Mucosa of descending colon (tissue), 3 donors: ENCODE results near the gene MICALL1. TPM values are rescaled to one million over a fixed set of nuclear protein-coding genes. Genes with fewer than 3 reads are reported as not detected.

ENCODE experiments used
- ATAC-seq: fragments of 200-7000 bp; cut with Tn5 transposase; one replicate; pipeline ENCODE4 v1.9.1; 2020; ENCODE audit warnings: mild to moderate bottlenecking, moderate library complexity
- DNase-seq, 3 donors: peaks; one replicate each; pipeline ENCODE4 v3.0.0-alpha.2; 2020
- H3K36me3 ChIP-seq: fragments of 200-600 bp; one replicate; pipeline ENCODE4 v1.8.0; 2021; ENCODE audit warnings: low read depth, mild to moderate bottlenecking
- H3K4me1 ChIP-seq: fragments of 200-600 bp; one replicate; pipeline ENCODE4 v1.8.0; 2021; ENCODE audit warnings: low read depth, mild to moderate bottlenecking
- H3K4me3 ChIP-seq: fragments of 200-600 bp; one replicate; pipeline ENCODE4 v1.8.0; 2021; ENCODE audit warnings: mild to moderate bottlenecking
- H3K9me3 ChIP-seq: fragments of 200-600 bp; one replicate; pipeline ENCODE4 v1.8.0; 2021; ENCODE audit warnings: mild to moderate bottlenecking
- intact Hi-C, 2 donors: fragments of 100-400 bp; cut with DNase I in 1 of 2; cut with micrococcal nuclease in 1 of 2; formaldehyde crosslinking; loops; one replicate each; pipeline versions ENCODE4 v1.11.0 to v1.11.1; 2022; cut with DNase I, micrococcal nuclease
- total RNA-seq, 3 donors: library from RNA; stranded (reverse); fragmentation: NEBNext Ultra II Directional in 2 of 3; extraction: Animal tissue kit (Norgen Biotek cat#: 25700) in 2 of 3; gene quantifications; one replicate each; pipeline versions ENCODE4 v1.2.1 to v1.2.4, GENCODE V29; 2021 to 2023
- TF ChIP-seq, protein P1 (sequence below): fragments of 200-600 bp; IDR thresholded peaks from one replicate; pipeline ENCODE4 v1.8.0; 2022; ENCODE audit warnings: antibody characterized with exemption, mild to moderate bottlenecking
- donor health status: DM: no; HTN: no; CAD: no; lungs with moderate emphysema.
- donor health status: DM: no; HTN: no; CAD: no.
- donor health status: DM: no; HTN: yes; CAD: no.

Gene MICALL1
- total RNA-seq, 3 donors from 2014 or later = 26.1 to 100 (median 28.6) TPM

DNA sequence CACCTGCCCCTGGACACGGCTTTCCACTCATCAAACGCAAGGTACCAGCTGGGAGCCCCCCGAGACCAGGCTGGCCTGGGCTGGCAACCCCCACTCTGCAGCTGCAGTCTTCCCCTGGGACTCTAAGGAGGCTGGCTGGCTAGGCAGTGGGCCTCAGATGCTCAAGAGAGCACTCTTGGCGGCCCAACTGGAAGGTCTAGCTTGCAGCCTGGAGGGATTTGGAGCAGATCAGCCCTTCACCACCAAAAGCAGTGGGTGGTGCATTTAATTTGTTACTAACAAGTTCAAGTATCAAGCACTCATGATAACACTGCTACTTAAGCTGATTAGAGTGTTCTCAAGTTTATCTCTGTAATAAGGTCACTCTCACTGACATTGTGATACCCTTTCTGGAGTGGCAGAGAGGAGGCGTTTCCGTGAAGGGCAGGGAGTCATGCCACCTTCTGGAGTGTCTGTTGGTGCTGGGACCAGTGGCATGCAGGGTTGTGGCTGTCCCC lies 25.8 kb downstream of the MICALL1 start:
- intact Hi-C loops = no loop called here
- peaks cover 11% of the 10 kb centered on the region for H3K4me1 ChIP-seq
- H3K4me3 ChIP-seq = no peak overlapping the region
- no peaks in the 10 kb centered on the region for H3K9me3 ChIP-seq
- ATAC-seq (no peak), DNase-seq (no peak)
- TF ChIP-seq, protein P1, sequence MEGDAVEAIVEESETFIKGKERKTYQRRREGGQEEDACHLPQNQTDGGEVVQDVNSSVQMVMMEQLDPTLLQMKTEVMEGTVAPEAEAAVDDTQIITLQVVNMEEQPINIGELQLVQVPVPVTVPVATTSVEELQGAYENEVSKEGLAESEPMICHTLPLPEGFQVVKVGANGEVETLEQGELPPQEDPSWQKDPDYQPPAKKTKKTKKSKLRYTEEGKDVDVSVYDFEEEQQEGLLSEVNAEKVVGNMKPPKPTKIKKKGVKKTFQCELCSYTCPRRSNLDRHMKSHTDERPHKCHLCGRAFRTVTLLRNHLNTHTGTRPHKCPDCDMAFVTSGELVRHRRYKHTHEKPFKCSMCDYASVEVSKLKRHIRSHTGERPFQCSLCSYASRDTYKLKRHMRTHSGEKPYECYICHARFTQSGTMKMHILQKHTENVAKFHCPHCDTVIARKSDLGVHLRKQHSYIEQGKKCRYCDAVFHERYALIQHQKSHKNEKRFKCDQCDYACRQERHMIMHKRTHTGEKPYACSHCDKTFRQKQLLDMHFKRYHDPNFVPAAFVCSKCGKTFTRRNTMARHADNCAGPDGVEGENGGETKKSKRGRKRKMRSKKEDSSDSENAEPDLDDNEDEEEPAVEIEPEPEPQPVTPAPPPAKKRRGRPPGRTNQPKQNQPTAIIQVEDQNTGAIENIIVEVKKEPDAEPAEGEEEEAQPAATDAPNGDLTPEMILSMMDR = no peak
- no peaks in the 10 kb centered on the region for H3K36me3 ChIP-seq

DNA sequence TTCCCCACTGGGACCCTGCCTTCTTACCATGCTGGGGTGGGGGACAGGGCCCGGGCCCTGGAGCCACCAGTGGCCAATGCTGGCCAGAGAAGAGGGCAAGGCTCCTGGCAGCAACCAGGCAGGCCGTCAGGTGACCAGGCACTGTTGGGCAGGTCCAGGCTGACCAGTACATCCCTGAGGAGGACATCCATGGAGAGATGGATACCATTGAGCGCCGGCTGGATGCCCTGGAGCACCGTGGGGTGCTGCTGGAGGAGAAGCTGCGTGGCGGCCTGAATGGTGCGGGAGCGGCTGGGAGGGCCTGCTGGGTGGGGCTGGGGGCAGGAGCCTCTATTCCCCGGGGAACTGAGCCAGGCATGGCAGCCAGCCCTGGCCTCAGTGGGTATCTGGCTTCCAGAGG lies 26.3 kb downstream of the MICALL1 start:
- Histone ChIP-seq H3K36me3 (no peaks in the 10 kb centered on the region), H3K4me3 (no peak overlapping the region), H3K4me1 (peaks cover 11% of the 10 kb centered on the region), H3K9me3 (no peaks in the 10 kb centered on the region)
- ATAC-seq (no peak), DNase-seq (no peak)
- intact Hi-C loops = no loop called here
- TF ChIP-seq, protein P1 = no peak

DNA sequence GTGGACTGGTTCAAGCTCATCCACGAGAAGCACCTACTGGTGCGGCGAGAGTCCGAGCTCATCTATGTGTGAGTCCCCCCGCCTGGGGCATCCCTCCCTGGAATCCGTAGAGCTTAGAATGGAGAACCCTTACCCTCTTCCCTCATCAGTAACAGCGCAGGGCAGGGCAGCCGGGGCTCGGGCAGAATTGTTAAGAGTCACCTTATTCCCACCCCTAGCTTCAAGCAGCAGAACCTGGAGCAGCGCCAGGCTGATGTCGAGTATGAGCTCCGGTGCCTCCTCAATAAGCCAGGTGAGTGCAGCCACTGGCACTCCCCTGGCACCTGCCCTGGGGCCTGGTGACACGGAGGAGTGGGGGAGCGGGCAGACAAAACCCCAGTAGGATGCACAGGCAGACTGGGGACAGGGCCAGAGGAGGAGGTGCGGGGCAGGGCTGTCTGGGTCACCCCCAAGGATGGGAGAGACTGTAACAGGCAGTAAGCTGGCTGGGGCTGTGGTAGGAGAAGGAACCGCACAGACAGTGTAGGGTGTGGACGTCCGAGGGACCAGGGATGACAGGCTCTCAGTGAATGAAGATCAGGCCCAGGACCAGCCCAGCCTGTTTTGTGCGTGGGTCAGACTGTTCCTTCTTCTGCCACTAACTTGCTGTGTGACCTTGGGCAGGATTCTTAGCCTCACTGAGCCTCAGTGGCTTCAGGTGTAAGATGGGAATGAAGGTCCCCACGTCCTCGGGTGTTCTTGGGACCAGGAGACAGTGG lies 26.9 kb downstream of the MICALL1 start:
- no peaks in the 10 kb centered on the region for H3K9me3 ChIP-seq
- peak in 1 of 3 donors; percentile 14 for DNase-seq
- no peak for ATAC-seq
- peaks cover 11% of the 10 kb centered on the region for H3K4me1 ChIP-seq
- TF ChIP-seq, protein P1 = no peak
- no peak overlapping the region for H3K4me3 ChIP-seq
- H3K36me3 ChIP-seq = no peaks in the 10 kb centered on the region
- intact Hi-C loops = no loop called here

DNA sequence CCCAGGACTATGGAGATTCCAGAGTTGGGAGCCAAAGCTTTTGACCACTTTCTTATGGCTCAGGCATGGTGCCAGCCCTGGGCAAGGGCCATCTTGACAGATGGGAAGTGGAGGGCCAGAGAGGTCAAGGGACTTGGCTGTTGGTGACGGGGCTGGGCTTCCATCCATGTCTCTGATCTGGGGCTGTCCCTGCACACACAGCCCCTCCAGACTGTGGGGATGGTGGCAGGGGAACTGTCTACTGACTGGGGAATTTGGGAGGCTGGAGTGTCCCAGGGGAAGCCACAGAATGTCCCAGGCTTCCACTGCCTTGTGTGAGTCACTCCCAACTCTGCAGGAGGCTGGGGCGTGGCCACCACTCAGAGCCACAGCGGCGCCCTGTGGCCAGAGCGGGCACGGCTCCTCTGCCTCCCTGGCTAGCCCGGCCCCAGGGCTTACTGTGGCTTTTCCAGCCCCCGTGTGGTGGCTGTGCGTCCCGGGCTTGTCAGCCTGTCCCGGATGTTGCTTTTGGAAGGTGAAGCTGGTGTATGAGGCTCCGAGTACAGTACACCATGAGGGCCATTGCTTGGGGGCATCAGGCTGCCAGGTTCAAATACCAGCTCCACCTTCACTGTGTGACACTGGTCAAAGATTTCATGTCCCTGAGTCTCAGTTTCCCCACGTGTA lies 27.7 kb downstream of the MICALL1 start:
- Histone ChIP-seq H3K36me3 (no peaks in the 10 kb centered on the region), H3K4me3 (no peak overlapping the region), H3K4me1 (peaks cover 11% of the 10 kb centered on the region), H3K9me3 (no peaks in the 10 kb centered on the region)
- DNase-seq = peak; percentile 90 to 97 (median 95)
- intact Hi-C loops = no loop called here
- peak; percentile 100 for ATAC-seq
- TF ChIP-seq, protein P1 = peak; percentile 98

DNA sequence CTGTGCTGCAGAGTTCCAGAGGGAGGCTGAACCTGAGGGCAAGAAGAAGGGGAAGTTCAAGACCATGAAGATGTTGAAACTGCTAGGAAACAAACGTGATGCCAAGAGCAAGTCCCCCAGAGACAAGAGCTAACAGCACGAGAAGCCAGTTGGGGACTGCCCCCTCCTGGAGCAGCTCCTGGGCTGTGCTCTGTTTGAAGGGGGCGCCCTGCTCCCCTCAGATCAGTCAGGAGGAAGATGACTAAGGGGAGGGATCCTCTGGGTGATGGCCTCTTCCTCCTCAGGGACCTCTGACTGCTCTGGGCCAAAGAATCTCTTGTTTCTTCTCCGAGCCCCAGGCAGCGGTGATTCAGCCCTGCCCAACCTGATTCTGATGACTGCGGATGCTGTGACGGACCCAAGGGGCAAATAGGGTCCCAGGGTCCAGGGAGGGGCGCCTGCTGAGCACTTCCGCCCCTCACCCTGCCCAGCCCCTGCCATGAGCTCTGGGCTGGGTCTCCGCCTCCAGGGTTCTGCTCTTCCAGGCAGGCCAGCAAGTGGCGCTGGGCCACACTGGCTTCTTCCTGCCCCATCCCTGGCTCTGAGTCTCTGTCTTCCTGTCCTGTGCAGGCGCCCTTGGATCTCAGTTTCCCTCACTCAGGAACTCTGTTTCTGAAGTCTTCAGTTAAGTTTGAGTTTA lies 34.7 kb downstream of the MICALL1 start:
- intact Hi-C loops = no loop called here
- ATAC-seq = no peak
- DNase-seq = no peak
- Histone ChIP-seq H3K4me1 (no peaks in the 10 kb centered on the region), H3K4me3 (no peak overlapping the region), H3K36me3 (peaks cover 5% of the 10 kb centered on the region), H3K9me3 (no peaks in the 10 kb centered on the region)
- TF ChIP-seq, protein P1 = no peak
